Motor neuron (in vitro differentiated cells): ENCODE data around the gene CBX2. TPM values are rescaled to one million over a fixed set of nuclear protein-coding genes. Genes with fewer than 3 reads are reported as not detected.

Source experiments
- ATAC-seq, 8 experiments: fragments of 200-7000 bp; cut with Tn5 transposase; replicated peaks in 6 of 8; 2 replicates each; pipeline ENCODE4 v1.8.0; 2021; ENCODE audit warnings: mild to moderate bottlenecking in 8 of 8, moderate library complexity in 8 of 8
- H3K27ac ChIP-seq, 2 donors: fragments of 250-450 bp; sonication (Bioruptor Pico); 2 replicates each; pipeline ENCODE4 v1.9.0; 2021; ENCODE audit warnings: antibody characterized with exemption in 2 of 2, mild to moderate bottlenecking in 2 of 2, moderate library complexity in 1 of 2
- H3K4me1 ChIP-seq, 2 donors: fragments of 250-450 bp; sonication (Bioruptor Pico); replicated peaks in 1 of 2; 2 replicates each; pipeline ENCODE4 v1.6.1; 2021; ENCODE audit warnings: antibody characterized with exemption in 2 of 2, mild to moderate bottlenecking in 2 of 2, moderate library complexity in 1 of 2
- H3K4me3 ChIP-seq, 5 donors: fragments of 250-450 bp; sonication (Bioruptor Pico); 2 replicates each; pipeline ENCODE4 v1.9.0; 2021; ENCODE audit warnings: antibody characterized with exemption in 5 of 5, mild to moderate bottlenecking in 5 of 5, moderate library complexity in 4 of 5
- WGBS, 10 experiments: fragments of 450-650 bp; shearing (Covaris generic); methylation state at CpG; one replicate each; pipeline ENCODE4 v1.0.0; 2022; 5-methylcytosine and 5-hydroxymethylcytosine counted together
- in situ Hi-C, 9 experiments: fragments of 400-800 bp; cut with MboI; loops; one replicate each; pipeline ENCODE4 v1.15.0; 2021; ENCODE audit warnings: low sequenced_read_pairs in 9 of 9, low pct_unique_long_range_greater_than_20kb in 2 of 9; ENCODE audit not compliant: unreplicated experiment in 9 of 9
- total RNA-seq, 8 experiments: library from RNA; unstranded; fragments of 300-600 nt; gene quantifications; 2 replicates each; pipeline versions ENCODE4 v1.2.3 to v1.2.4, GENCODE V29; 2022

CBX2 gene
- total RNA-seq, 8 experiments from 2014 or later, result 3.1 to 42.7 (median 14.9) TPM

GRCh38 chr17:79811868-79812352, 34.0 kb downstream of the CBX2 start:
- WGBS, 10 experiments, result 3 to 33% (median 8%) methylated on average over 2 to 7 of the region's 20 CpGs; no CpG with 5 or more reads in 4 of the 10 experiments
- H3K27ac ChIP-seq, result peak overlapping the region; percentile 96 to 98

GRCh38 chr17:79812353-79813258, 34.7 kb downstream of the CBX2 start:
- WGBS, 10 experiments, result 0 to 54% (median 13%) methylated on average over 1 to 15 of the region's 72 CpGs; no CpG with 5 or more reads in 6 of the 10 experiments
- H3K4me3 ChIP-seq, result peak overlapping the region; percentile 18 to 38 (median 34)

More at GRCh38 chr17:79811868-79812352, 34.0 kb downstream of the CBX2 start:
- peaks cover 51 to 52% of the 10 kb centered on the region in 2 donors for H3K4me1 ChIP-seq
- in situ Hi-C loops, result loop anchor here in 3 of 9 experiments (25.0 kb wide), 1 partner anchor 175 kb away; no protein-coding TSS in a partner anchor
- H3K4me3 ChIP-seq, result peak overlapping the region in 3 of 5 donors; percentile 43 to 48 (median 44)
- ATAC-seq, result no peak

GRCh38 chr17:79813297-79814126, 35.6 kb downstream of the CBX2 start:
- in situ Hi-C loops, result loop anchor here in 3 of 9 experiments (25.0 kb wide), 1 partner anchor 174 kb away; no protein-coding TSS in a partner anchor
- ATAC-seq, result peak in 5 of 8 experiments; percentile 1 to 9 (median 5)
- peak overlapping the region; percentile 18 to 38 (median 34) for H3K4me3 ChIP-seq
- H3K4me1 ChIP-seq, result peaks cover 51 to 52% of the 10 kb centered on the region in 2 donors
- no CpG with 5 or more reads among the region's 89 CpGs for WGBS, 10 experiments
- peak overlapping the region; percentile 86 to 90 for H3K27ac ChIP-seq

More at GRCh38 chr17:79812353-79813258, 34.7 kb downstream of the CBX2 start:
- in situ Hi-C loops, result loop anchor here in 3 of 9 experiments (25.0 kb wide), 1 partner anchor 175 kb away; no protein-coding TSS in a partner anchor
- peak in 6 of 8 experiments; percentile 4 to 13 (median 8) for ATAC-seq
- H3K4me1 ChIP-seq, result peaks cover 51 to 52% of the 10 kb centered on the region in 2 donors
- peak overlapping the region; percentile 86 to 98 for H3K27ac ChIP-seq

- H3K4me3 ChIP-seq, result no peak overlapping the region
- 0 to 50% (median 40%) methylated on average over 2 to 11 of the region's 43 CpGs; no CpG with 5 or more reads in 4 of the 10 experiments for WGBS, 10 experiments
- in situ Hi-C loops, result loop anchor here in 3 of 9 experiments (25.0 kb wide), 1 partner anchor 173 kb away; no protein-coding TSS in a partner anchor
- no peak for ATAC-seq
- peaks cover 43 to 44% of the 10 kb centered on the region in 2 donors for H3K4me1 ChIP-seq
- H3K27ac ChIP-seq, result peak overlapping the region in 1 of 2 donors; percentile 90
Observed at GRCh38 chr17:79814127-79814973, 36.4 kb downstream of the CBX2 start.

GRCh38 chr17:79814974-79815835, 37.3 kb downstream of the CBX2 start:
- ATAC-seq, result peak in 2 of 8 experiments; percentile 51 to 57
- H3K4me1 ChIP-seq, result peaks cover 40% of the 10 kb centered on the region in 2 donors
- in situ Hi-C loops, result loop anchor here in 3 of 9 experiments (25.0 kb wide), 1 partner anchor 172 kb away; no protein-coding TSS in a partner anchor
- 2 to 100% (median 42%) methylated on average over 1 to 18 of the region's 96 CpGs; no CpG with 5 or more reads in 5 of the 10 experiments for WGBS, 10 experiments
- H3K27ac ChIP-seq, result no peak overlapping the region
- H3K4me3 ChIP-seq, result no peak overlapping the region

- no peak overlapping the region for H3K4me3 ChIP-seq
- H3K27ac ChIP-seq, result no peak overlapping the region
- no peak for ATAC-seq
- in situ Hi-C loops, result loop anchor here in 3 of 9 experiments (25.0 kb wide), 1 partner anchor 171 kb away; no protein-coding TSS in a partner anchor
- H3K4me1 ChIP-seq, result peaks cover 38 to 40% of the 10 kb centered on the region in 2 donors
- WGBS, 10 experiments, result 13 to 100% methylated on average over 1 to 3 of the region's 41 CpGs; no CpG with 5 or more reads in 8 of the 10 experiments
Observed at GRCh38 chr17:79815836-79816461, 38.0 kb downstream of the CBX2 start.

- 40 to 100% (median 71%) methylated on average over 1 to 10 of the region's 12 CpGs; no CpG with 5 or more reads in 3 of the 10 experiments for WGBS, 10 experiments
- H3K4me1 ChIP-seq, result peaks cover 16 to 22% of the 10 kb centered on the region in 2 donors
- no peak overlapping the region for H3K27ac ChIP-seq
- in situ Hi-C loops, result loop anchor here in 3 of 9 experiments (25.0 kb wide), 1 partner anchor 169 kb away; no protein-coding TSS in a partner anchor
- H3K4me3 ChIP-seq, result no peak overlapping the region
- no peak for ATAC-seq
Observed at GRCh38 chr17:79818026-79818758, 40.2 kb downstream of the CBX2 start.

- no peak for ATAC-seq
- H3K27ac ChIP-seq, result no peak overlapping the region
- in situ Hi-C loops, result loop anchor here in 3 of 9 experiments (25.0 kb wide), 1 partner anchor 168 kb away; no protein-coding TSS in a partner anchor
- peaks cover 7 to 15% of the 10 kb centered on the region in 2 donors for H3K4me1 ChIP-seq
- 0 to 100% (median 69%) methylated on average over 1 to 5 of the region's 5 CpGs; no CpG with 5 or more reads in 3 of the 10 experiments for WGBS, 10 experiments
- H3K4me3 ChIP-seq, result no peak overlapping the region
Observed at GRCh38 chr17:79819085-79819484, 41.1 kb downstream of the CBX2 start.

- no peak overlapping the region for H3K4me3 ChIP-seq
- WGBS, 10 experiments, result 63 to 100% (median 67%) methylated on average over 1 to 11 of the region's 13 CpGs; no CpG with 5 or more reads in 3 of the 10 experiments
- H3K27ac ChIP-seq, result no peak overlapping the region
- peaks cover under 1 to 8% of the 10 kb centered on the region in 2 donors for H3K4me1 ChIP-seq
- in situ Hi-C loops, result loop anchor here in 3 of 9 experiments (25.0 kb wide), 1 partner anchor 168 kb away; no protein-coding TSS in a partner anchor
- no peak for ATAC-seq
Observed at GRCh38 chr17:79819534-79820276, 41.8 kb downstream of the CBX2 start.
